ENCODE results near the gene WDR5. TPM values are rescaled to one million over a fixed set of nuclear protein-coding genes. Genes with fewer than 3 reads are reported as not detected.

Gene WDR5
- total and polyA plus RNA-seq, 2 experiments from 2014 or later = 19.8 to 20.2 TPM

GRCh38 chr9:134153450-134153849 lies 17.6 kb downstream of the WDR5 start:
- H3K27ac ChIP-seq = no peak overlapping the region
- H3K79me2 ChIP-seq = no peaks in the 10 kb centered on the region
- no peak for TF ChIP-seq EZH2 (IDR thresholded peaks at IDR 0.05; ENCODE audit: borderline replicate concordance)
- TF ChIP-seq CTCF (IDR thresholded peaks at IDR 0.05; ENCODE audit: poor library complexity) = no peak
- TF ChIP-seq EZH2phosphoT487 (IDR thresholded peaks at IDR 0.05; ENCODE audit: low read depth, severe bottlenecking, unreplicated experiment) = no peak
- H3K4me3 ChIP-seq = no peak overlapping the region
- no peaks in the 10 kb centered on the region for H3K36me3 ChIP-seq (replicated peaks; ENCODE audit: insufficient read depth, low read depth)
- no peaks in the 10 kb centered on the region for H3K9me3 ChIP-seq (ENCODE audit: low read depth)
- DNase-seq (ENCODE audit: low spot score) = no peak
- whole genome bisulfite sequencing (ENCODE audit: low lambda C conversion rate, missing lambda C conversion rate) = 96% methylated on average over 23 of the region's 23 CpGs
- no peak overlapping the region for H2AFZ ChIP-seq
- no peak overlapping the region for H3K4me2 ChIP-seq
- H3K9me2 ChIP-seq (replicated peaks; ENCODE audit: insufficient read depth) = no peaks in the 10 kb centered on the region
- H3K4me1 ChIP-seq (ENCODE audit: insufficient read depth) = no peaks in the 10 kb centered on the region
- no peaks in the 10 kb centered on the region for H4K20me1 ChIP-seq (ENCODE audit: insufficient read depth, poor library complexity, severe bottlenecking)
- no peaks in the 10 kb centered on the region for H3K27me3 ChIP-seq

- DNase-seq (ENCODE audit: low spot score) = no peak
- no peak overlapping the region for H3K27ac ChIP-seq
- no peaks in the 10 kb centered on the region for H3K9me3 ChIP-seq (ENCODE audit: low read depth)
- no peak overlapping the region for H2AFZ ChIP-seq
- no peaks in the 10 kb centered on the region for H3K36me3 ChIP-seq (replicated peaks; ENCODE audit: insufficient read depth, low read depth)
- H3K79me2 ChIP-seq = no peaks in the 10 kb centered on the region
- 96% methylated on average over 27 of the region's 27 CpGs for WGBS (ENCODE audit: low lambda C conversion rate, missing lambda C conversion rate)
- no peak overlapping the region for H3K4me2 ChIP-seq
- H3K9me2 ChIP-seq (replicated peaks; ENCODE audit: insufficient read depth) = no peaks in the 10 kb centered on the region
- no peaks in the 10 kb centered on the region for H3K4me1 ChIP-seq (ENCODE audit: insufficient read depth)
- no peak overlapping the region for H3K4me3 ChIP-seq
- no peaks in the 10 kb centered on the region for H4K20me1 ChIP-seq (ENCODE audit: insufficient read depth, poor library complexity, severe bottlenecking)
- TF ChIP-seq EZH2phosphoT487 (IDR thresholded peaks at IDR 0.05; ENCODE audit: low read depth, severe bottlenecking, unreplicated experiment) = no peak
- TF ChIP-seq EZH2 (IDR thresholded peaks at IDR 0.05; ENCODE audit: borderline replicate concordance) = no peak
- TF ChIP-seq CTCF (IDR thresholded peaks at IDR 0.05; ENCODE audit: poor library complexity) = no peak
- no peaks in the 10 kb centered on the region for H3K27me3 ChIP-seq
Observed at GRCh38 chr9:134154262-134154701, 18.4 kb downstream of the WDR5 start.

GRCh38 chr9:134155812-134156377 lies 20.0 kb downstream of the WDR5 start:
- Histone ChIP-seq H3K36me3 (replicated peaks; ENCODE audit: insufficient read depth, low read depth) (no peaks in the 10 kb centered on the region), H3K4me2 (no peak overlapping the region), H3K27ac (no peak overlapping the region), H3K79me2 (no peaks in the 10 kb centered on the region), H4K20me1 (ENCODE audit: insufficient read depth, poor library complexity, severe bottlenecking) (no peaks in the 10 kb centered on the region), H3K4me3 (no peak overlapping the region), H3K4me1 (ENCODE audit: insufficient read depth) (no peaks in the 10 kb centered on the region), H3K27me3 (no peaks in the 10 kb centered on the region), H3K9me3 (ENCODE audit: low read depth) (no peaks in the 10 kb centered on the region), H3K9me2 (replicated peaks; ENCODE audit: insufficient read depth) (no peaks in the 10 kb centered on the region), H2AFZ (no peak overlapping the region)
- TF ChIP-seq EZH2phosphoT487 (IDR thresholded peaks at IDR 0.05; ENCODE audit: low read depth, severe bottlenecking, unreplicated experiment) = no peak
- no peak for TF ChIP-seq EZH2 (IDR thresholded peaks at IDR 0.05; ENCODE audit: borderline replicate concordance)
- TF ChIP-seq CTCF (IDR thresholded peaks at IDR 0.05; ENCODE audit: poor library complexity) = no peak
- no peak for DNase-seq (ENCODE audit: low spot score)
- WGBS (ENCODE audit: low lambda C conversion rate, missing lambda C conversion rate) = 96% methylated on average over 20 of the region's 20 CpGs

Measured in hepatocyte (in vitro differentiated cells).